ENCODE data around the gene EPYC.
"Not testable (repeated sequence)": the region's sequence is repeated elsewhere in the genome, so short reads cannot be mapped to it uniquely, and the experiment has no call there.

EPYC gene

GRCh38 chr12:90999527-90999926 lies 5.2 kb downstream of the EPYC start:
- DNase-seq = no peak
- in situ Hi-C loops (cut with MboI; ENCODE audit: low pct_unique_long_range_greater_than_20kb, low sequenced_read_pairs) = loop anchor here (25.0 kb wide), 2 partner anchors 113 to 363 kb away; partner anchors contain the start of gene LUM

- in situ Hi-C loops (cut with MboI; ENCODE audit: low pct_unique_long_range_greater_than_20kb, low sequenced_read_pairs) = loop anchor here (25.0 kb wide), 2 partner anchors 117 to 367 kb away; partner anchors contain the start of gene LUM
- no peak for DNase-seq
These were observed 9.8 kb downstream of the EPYC start for GRCh38 chr12:90995010-90995409.

DNA sequence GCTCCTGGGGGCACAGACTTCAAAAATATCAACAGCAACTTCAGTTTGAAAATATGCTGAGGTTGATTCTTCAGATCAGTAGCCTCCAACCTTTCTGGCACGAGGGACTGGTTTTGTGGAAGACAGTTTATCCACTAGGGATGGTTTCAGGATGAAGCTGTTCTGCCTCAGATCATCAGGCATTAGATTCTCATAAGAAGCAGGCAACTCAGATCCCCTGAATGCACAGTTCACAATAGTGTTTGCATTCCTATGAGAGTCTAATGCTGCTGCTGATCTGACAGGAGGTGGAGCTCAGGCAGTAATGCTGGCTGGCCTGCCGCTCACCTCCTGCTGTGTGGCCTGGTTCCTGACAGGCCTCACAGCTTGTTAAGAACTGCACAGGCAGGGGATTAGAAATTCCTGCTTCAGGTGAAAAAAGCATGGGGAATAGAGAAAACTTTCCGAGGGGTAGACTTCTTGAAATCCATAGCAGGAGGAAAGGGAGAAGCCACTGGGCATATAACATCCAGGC lies 12.8 kb downstream of the EPYC start:
- no peak for DNase-seq
- in situ Hi-C loops (cut with MboI; ENCODE audit: low pct_unique_long_range_greater_than_20kb, low sequenced_read_pairs) = loop anchor here (25.0 kb wide), 2 partner anchors 120 to 370 kb away; partner anchors contain the start of gene LUM

- in situ Hi-C loops (cut with MboI; ENCODE audit: low pct_unique_long_range_greater_than_20kb, low sequenced_read_pairs) = loop anchor here (25.0 kb wide), 2 partner anchors 122 to 372 kb away; partner anchors contain the start of gene LUM
- no peak for DNase-seq
These were observed 14.2 kb downstream of the EPYC start for GRCh38 chr12:90990611-90991010.

DNA sequence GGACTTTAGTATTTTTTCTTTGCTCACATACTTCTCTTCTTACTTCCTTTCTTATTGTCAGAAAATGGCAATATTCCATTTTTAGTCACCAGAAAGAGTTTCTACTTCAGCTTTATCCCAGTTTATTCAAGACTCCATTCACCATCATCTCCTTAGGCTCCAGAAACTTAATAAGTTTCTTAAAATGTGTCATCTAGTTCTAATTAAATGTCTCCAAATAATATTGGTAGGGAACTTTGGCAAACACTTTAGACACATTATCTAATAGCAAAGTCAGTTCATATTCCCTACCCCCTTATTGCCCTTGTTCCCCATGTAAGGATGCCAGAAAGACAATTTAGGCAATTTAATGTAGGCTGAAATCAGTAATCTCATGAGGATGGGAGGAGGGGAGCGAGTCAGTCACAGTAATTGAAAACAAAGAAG lies 15.1 kb downstream of the EPYC start:
- DNase-seq = no peak
- in situ Hi-C loops (cut with MboI; ENCODE audit: low pct_unique_long_range_greater_than_20kb, low sequenced_read_pairs) = loop anchor here (25.0 kb wide), 2 partner anchors 123 to 373 kb away; partner anchors contain the start of gene LUM

- DNase-seq = no peak
- in situ Hi-C loops (cut with MboI; ENCODE audit: low pct_unique_long_range_greater_than_20kb, low sequenced_read_pairs) = loop anchor here (25.0 kb wide), 2 partner anchors 125 to 375 kb away; partner anchors contain the start of gene LUM
These were observed 17.3 kb downstream of the EPYC start for GRCh38 chr12:90987520-90987919.

DNA sequence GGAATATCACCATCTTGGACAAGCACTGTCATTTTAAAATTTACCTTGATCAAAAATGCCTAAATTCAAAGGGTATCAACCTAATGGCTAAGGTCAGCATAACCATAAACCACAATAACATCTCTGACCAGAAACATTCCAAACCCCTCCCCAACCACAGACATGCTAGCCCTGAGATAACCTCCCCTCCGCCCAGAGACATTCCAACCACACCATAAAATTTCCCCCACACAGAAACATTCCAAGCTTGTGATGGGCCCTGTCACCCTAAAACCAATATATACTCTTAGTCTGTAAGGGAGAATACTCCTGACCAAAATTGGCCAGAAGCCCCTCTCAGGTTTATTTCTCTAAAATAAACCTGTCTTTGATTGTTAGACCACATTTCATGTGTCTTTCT lies 17.7 kb downstream of the EPYC start:
- in situ Hi-C loops (cut with MboI; ENCODE audit: low pct_unique_long_range_greater_than_20kb, low sequenced_read_pairs) = loop anchor here (25.0 kb wide), 2 partner anchors 125 to 375 kb away; partner anchors contain the start of gene LUM
- DNase-seq = no peak

- not testable (repeated sequence) for DNase-seq
- in situ Hi-C loops (cut with MboI; ENCODE audit: low pct_unique_long_range_greater_than_20kb, low sequenced_read_pairs) = loop anchor here (25.0 kb wide), 2 partner anchors 127 to 377 kb away; partner anchors contain the start of gene LUM
These were observed 19.4 kb downstream of the EPYC start for GRCh38 chr12:90985331-90985730.

DNA sequence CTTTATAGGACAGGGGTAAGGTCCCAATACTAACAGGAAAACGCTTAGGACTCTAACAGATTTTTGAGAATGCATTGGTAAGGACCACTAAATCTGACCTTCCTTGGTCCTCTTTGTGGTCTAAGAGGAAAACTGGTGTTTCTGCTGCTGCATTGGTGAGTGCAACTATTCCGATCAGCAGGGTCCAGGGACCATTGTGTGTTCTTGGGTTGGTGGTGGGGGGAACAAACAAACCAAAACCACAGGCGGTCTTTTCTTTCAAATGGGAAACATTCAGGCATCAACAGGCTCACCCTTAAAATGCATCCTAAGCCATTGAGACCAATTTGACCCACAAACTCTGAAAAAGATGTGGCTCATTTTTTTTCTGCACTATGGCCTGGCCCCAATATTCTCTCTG lies 20.7 kb downstream of the EPYC start:
- in situ Hi-C loops (cut with MboI; ENCODE audit: low pct_unique_long_range_greater_than_20kb, low sequenced_read_pairs) = loop anchor here (25.0 kb wide), 2 partner anchors 128 to 378 kb away; partner anchors contain the start of gene LUM
- no peak for DNase-seq

DNA sequence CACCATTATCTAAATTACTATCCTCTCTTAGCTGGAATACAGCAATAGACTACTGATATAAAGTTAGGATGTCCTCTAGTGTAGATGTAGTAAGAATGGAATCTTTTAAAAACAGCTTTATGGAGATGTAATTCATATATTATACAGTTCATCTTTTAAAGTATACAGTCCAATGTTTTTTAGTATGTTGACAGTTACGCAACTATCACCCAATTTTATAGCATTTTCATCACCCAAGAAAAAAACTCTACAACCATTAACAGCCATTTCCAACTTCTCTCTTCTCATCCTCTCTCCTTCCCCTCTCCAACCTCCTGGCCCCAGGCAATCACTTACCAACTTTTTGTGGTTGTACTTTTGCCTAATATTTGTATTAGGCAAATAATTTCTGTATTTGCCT lies 22.6 kb downstream of the EPYC start:
- DNase-seq = no peak
- in situ Hi-C loops (cut with MboI; ENCODE audit: low pct_unique_long_range_greater_than_20kb, low sequenced_read_pairs) = loop anchor here (25.0 kb wide), 2 partner anchors 130 to 380 kb away; partner anchors contain the start of gene LUM

DNA sequence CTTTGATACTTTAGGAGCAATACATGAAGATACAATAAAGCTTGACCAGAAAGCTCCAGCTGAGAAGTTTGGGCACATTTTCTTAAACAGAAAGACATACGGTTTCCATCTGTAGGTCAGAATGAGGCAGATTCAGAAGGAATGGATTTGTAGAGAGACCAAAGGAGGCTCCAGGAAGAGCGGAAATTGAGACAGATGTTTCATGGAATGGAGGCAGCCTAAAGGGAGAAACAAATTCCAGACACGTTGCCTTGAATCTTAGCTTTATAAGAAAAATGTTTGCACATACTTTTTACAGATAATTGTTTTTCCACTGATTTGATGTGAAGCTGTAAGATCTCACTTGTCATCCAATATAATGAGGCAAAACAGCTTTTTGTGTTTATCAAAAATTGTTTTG lies 24.8 kb downstream of the EPYC start:
- no peak for DNase-seq
- in situ Hi-C loops (cut with MboI; ENCODE audit: low pct_unique_long_range_greater_than_20kb, low sequenced_read_pairs) = loop anchor here (25.0 kb wide), 2 partner anchors 132 to 382 kb away; partner anchors contain the start of gene LUM

DNA sequence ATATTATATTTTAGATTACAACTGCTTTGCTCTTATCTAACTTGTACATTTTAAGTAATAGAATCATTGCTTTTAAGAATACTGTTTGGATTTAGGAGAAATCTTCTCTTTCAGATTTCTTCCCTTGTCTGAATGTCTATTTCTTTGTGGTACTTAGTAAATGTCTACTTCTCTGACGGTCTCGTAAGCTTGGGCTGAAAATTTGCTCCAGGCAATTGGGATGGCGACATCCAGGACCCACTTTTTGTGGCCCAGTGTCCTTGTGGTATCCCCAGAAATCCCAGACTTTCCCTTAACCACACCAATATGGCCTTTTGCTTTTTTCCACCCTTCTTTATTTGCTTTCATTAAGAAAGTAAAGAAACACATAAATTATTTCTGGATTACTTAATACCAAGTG lies 25.8 kb downstream of the EPYC start:
- DNase-seq = no peak
- in situ Hi-C loops (cut with MboI; ENCODE audit: low pct_unique_long_range_greater_than_20kb, low sequenced_read_pairs) = loop anchor here (25.0 kb wide), 2 partner anchors 133 to 383 kb away; partner anchors contain the start of gene LUM

GRCh38 chr12:90978117-90978770 lies 26.5 kb downstream of the EPYC start:
- in situ Hi-C loops (cut with MboI; ENCODE audit: low pct_unique_long_range_greater_than_20kb, low sequenced_read_pairs) = loop anchor here (25.0 kb wide), 2 partner anchors 134 to 384 kb away; partner anchors contain the start of gene LUM
- DNase-seq = peak; percentile 49

DNA sequence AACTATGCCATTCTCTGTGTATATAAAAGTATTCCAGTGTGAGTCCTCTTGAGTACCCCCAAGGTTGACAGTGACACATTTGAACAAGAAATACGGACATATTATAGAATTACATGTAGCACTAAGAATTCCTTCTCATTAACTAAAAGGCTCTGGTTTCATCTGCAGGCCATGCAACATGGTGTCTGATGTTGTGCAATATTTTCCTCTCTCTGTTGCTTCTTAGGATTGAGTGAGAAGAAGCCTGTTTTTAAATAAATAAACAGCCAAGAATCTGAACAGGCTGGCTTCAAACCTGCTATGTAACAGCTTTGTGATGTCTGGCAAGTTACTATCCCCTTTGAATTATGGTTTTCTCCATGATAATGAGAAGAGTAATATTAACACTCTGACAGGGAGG lies 27.5 kb downstream of the EPYC start:
- in situ Hi-C loops (cut with MboI; ENCODE audit: low pct_unique_long_range_greater_than_20kb, low sequenced_read_pairs) = loop anchor here (25.0 kb wide), 2 partner anchors 135 to 385 kb away; partner anchors contain the start of gene LUM

DNA sequence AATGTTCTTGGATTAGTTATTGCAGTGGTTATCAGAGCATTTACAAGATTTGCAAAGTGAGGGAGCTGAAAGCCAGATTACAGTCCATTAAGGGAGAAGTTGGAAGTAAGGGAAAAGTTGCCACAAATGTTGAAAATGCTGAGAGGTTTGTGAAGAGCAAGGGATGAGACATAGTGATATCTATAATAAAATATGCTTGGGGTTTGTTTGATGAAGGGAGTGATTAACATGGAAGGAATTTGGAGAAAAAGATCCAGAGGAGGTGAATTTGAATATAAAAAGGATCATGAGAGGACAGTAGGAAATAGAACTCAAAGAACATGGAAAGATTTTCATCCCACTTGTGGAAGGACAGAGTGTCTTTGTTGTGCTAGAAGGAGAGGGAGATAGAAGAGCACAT lies 30.5 kb downstream of the EPYC start:
- in situ Hi-C loops (cut with MboI; ENCODE audit: low pct_unique_long_range_greater_than_20kb, low sequenced_read_pairs) = no loop called here
- DNase-seq = no peak

More for the DNA sequence above, 27.5 kb downstream of the EPYC start:
- DNase-seq = no peak

DNA sequence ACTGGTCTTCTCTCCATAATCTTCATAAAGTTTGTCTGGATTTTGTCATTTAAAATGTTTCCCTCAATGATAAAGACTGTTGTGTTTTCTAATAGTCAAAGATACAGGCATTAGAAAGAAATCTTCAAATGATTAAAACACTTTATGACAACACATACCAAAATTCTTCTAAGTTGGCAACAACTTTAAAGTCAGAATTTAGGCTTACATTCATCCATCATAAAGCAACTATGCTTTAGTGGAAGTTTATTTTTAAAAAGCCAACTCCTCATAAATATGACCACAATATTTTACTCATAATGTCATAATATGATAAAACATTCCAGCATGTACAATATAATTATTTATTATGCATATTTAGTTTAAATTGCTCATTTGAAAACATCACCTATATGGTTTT lies 32.5 kb downstream of the EPYC start:
- in situ Hi-C loops (cut with MboI; ENCODE audit: low pct_unique_long_range_greater_than_20kb, low sequenced_read_pairs) = no loop called here
- no peak for DNase-seq

DNA sequence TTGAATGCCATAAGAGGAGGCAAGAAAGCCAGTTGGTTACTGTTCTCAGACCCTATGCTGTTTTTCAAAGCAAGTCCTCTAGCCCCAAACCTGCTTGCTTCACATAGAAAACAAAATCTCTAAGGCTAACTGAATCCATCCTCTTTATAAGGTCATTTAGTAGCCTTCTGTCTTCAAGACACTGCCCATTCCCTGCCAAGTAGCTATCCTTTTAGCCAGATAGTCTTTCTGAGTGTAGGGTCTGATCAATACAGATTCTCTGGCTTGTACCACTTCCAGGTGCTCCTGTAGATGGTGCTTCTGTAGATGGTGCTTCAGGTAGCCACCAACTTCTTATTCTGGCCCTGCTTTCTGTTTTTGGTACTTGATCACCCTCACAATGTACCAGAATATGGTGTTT lies 33.9 kb downstream of the EPYC start:
- in situ Hi-C loops (cut with MboI; ENCODE audit: low pct_unique_long_range_greater_than_20kb, low sequenced_read_pairs) = no loop called here
- DNase-seq = no peak

DNA sequence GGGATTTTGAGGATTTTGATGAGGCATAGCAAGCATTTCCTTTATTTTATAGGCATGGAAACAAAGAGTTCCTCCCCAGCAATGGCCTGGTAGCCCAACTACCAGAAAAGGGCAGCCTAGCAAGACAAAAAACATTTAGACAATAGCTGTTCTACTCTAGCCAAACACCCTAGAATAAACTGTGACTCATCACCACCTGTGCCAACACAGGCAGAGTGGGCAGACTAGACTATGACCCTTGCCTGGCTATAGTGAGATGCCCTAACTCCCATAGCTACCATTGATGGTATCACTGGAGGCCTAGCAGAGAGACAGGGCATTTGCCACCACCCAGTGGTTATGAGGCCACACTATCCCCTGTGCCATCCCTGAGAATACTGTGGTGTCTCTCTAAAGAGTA lies 34.3 kb downstream of the EPYC start:
- in situ Hi-C loops (cut with MboI; ENCODE audit: low pct_unique_long_range_greater_than_20kb, low sequenced_read_pairs) = no loop called here
- no peak for DNase-seq

DNA sequence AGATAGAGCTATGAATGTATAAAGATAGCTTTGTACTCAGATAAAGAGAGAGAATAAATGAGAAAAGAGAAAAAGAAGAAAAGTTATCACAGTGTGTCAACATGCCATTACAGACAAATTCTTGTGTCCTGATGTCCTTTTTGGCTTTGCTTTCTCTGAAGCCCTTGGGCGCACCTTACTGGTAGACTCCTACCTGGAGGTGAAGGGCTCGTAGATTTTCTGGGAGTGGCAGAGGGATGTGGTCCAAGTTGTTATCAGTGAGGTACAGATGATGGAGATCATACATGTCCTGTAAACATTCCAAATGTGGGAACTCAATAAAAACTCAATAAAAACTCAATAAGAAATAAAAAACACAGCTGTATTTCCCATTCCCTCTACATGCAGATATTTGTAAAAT lies 34.9 kb downstream of the EPYC start:
- DNase-seq = no peak
- in situ Hi-C loops (cut with MboI; ENCODE audit: low pct_unique_long_range_greater_than_20kb, low sequenced_read_pairs) = no loop called here

DNA sequence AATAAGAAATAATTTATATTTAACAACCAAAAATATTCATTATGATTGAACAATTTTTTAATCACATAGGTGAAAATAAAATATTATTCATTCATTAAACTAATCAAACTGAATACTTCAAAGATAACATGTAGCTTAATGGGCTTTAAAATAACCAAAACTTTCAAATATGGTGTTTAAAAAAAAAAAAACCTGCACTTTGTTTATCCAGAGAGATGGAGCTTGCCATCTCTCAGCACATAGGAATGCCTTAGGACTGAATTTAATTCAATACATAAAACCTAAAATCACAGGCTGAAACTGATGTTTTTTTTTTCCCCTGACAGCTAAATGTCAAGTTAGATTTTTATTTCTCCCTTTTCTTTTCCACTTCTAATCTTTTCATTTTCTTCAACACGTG lies 35.4 kb downstream of the EPYC start:
- in situ Hi-C loops (cut with MboI; ENCODE audit: low pct_unique_long_range_greater_than_20kb, low sequenced_read_pairs) = no loop called here
- no peak for DNase-seq
